ENCODE results near the gene RNF213.
"Not testable (repeated sequence)": the region's sequence is repeated elsewhere in the genome, so short reads cannot be mapped to it uniquely, and the experiment has no call there.

RNF213 gene

DNA sequence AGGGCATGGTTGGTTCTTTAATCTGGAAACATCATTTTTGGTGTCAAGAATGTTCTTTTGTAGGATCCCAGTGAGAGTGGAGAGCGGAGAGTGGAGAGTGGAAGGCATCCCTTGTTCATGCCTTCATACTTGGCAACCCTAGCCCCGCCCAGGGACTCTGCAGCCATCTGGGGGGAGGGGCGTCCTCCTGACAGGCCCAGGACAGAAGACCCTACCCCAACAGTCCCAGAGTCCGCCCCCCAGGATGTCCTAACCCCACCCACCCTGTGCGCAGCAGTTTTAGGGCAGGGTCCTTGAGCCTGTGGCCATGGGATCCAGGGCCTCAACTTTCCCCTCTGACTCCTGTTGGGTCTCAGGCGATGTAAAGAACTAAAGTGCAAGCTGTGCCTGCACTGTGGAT is 36.0 kb upstream of the RNF213 start:
- no peak for DNase-seq (ENCODE audit: low read depth)

DNA sequence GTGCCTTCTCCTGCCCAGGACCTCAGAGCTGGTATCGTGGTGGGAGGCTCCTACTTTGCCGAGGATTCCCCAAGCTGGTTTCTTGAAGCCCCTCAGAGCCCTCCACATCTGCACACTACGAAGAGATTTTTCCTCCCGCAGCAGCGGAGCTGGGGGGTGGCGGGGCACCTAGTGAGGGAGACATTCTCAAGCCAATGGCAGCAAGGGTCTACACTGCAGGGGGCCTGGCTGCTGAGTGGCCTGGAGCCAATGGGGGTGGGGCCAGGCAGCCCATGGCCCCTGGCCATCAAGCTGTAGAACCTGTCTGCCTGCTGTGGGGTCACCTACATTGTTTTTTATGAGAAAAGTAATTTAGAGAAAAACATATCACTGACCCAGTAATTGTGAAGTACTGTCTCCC is 35.4 kb upstream of the RNF213 start:
- DNase-seq (ENCODE audit: low read depth): no peak

DNA sequence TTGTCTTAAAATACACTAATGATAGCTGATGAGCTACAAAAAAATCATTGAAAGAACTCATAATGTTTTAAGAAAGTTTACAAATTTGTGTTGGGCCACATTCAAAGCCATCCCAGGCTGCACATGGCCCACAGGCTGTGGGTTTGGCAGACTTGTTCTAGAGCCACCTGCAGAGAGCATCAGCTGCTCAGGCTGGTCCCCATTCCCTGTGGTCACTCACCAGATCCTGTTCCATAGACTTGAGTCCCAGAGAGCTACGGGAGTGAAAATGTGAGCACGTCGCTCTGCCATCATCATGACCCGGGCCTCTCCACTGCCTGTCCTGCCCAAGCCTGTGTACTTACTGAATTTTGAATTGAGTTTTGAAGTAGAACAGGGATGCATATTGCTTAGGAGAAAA is 33.5 kb upstream of the RNF213 start:
- no peak for DNase-seq (ENCODE audit: low read depth)

DNA sequence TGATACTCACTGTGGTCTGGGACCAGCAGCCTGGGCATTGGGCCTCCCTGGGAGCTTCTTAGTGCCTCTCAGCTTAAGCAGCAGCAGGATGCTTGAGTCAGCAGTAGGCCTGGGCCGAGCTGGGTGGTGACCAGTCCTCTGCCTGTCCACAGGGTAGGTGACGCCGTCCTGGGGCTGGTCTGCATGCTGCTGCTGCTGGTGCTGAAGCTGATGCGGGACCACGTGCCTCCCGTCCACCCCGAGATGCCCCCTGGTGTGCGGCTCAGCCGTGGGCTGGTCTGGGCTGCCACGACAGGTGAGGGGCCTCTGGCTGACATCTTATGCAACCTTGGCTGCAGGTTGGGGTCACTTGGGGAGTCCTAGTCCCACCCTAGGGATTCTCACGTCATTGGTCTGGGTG is 33.0 kb upstream of the RNF213 start:
- DNase-seq (ENCODE audit: low read depth): no peak

DNA sequence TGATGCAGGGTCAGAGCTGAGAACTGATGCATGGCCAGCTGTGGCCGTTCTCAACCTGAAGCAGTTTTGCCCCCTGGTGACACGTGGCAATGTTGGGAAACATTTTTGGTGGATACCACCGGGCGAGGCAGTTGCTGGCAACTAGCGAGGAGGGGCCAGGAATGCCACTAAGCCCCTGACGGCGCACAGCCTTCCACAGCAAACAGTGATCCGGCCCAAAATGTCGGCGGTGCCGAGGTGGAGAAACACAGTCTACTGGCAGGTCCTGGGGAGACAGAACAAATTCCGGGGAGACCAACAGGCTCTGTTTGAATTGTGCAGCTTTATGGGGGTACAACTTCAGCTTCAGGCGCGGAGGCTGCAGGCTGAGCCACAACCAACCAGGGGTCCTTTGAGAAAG is 32.2 kb upstream of the RNF213 start:
- DNase-seq (ENCODE audit: low read depth): no peak

DNA sequence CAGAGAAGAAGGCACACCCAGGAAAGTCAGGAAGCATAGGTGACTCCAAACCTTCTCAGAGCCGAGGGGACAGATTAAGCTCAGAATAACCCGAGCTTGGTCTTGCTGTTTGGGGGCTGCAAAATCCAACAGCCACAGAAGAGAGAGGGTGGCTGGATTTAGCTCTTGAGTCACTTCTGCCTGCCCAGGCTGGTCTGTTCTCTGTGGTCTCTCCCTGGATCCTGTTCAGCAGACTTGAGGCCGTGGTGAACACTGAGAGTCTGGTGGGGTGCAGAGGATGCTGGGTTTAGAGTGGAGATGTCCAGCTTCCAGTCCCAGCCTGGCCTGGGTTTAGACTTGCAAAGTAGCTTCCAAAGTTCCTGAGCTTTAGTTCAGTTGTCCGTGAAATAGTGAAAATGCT is 31.6 kb upstream of the RNF213 start:
- no peak for DNase-seq (ENCODE audit: low read depth)

DNA sequence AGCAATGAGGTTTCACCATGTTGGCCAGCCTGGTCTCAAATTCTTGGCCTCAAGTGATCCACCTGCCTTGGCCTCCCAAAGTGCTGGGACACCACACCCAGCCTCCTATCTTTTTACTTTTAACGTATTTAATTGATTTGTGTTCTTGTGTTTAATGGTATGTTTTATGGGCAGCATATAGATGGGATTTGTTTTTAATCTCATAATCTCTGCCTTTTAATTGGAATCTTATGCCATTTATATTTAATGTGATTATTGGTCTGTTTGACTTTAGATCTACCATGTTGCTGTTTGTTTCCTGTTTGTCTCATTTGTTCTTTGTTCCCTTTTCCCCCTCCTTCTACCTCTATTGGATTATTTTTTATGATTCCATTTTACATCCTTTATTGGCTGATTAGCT is 28.2 kb upstream of the RNF213 start:
- no peak for DNase-seq (ENCODE audit: low read depth)

DNA sequence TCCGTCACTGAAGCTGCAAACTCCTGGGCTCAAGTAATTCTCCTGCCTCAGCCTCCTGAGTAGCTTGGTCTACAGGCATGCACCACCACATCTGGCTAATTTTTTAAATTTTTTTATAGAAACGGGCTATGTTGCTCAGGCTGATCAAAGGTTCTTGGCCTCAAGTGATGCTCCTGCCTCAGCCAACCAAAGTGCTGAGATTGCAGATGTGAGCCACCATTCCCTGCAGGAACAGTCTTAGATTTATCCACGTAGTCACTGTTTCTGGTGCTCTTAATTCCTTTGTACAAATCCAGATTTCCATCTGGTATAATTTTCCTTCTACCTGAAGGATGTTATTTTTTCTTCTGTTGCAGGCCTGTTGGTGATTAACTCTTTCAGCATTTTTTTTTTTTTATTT is 27.4 kb upstream of the RNF213 start:
- DNase-seq (ENCODE audit: low read depth): no peak

DNA sequence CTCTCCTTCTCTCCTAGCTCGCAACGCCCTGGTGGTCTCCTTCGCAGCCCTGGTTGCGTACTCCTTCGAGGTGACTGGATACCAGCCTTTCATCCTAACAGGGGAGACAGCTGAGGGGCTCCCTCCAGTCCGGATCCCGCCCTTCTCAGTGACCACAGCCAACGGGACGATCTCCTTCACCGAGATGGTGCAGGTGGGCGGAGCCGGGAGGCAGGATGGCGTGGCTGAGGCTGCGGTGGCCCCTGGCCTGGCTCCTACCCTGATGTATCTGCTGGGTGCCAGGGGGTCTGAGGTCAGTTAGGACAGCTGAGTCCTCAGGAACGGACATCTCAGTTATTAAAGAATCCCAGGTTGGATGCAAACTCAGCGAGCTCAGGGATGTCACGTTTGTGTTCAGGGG is 23.7 kb upstream of the RNF213 start:
- DNase-seq (ENCODE audit: low read depth): no peak

DNA sequence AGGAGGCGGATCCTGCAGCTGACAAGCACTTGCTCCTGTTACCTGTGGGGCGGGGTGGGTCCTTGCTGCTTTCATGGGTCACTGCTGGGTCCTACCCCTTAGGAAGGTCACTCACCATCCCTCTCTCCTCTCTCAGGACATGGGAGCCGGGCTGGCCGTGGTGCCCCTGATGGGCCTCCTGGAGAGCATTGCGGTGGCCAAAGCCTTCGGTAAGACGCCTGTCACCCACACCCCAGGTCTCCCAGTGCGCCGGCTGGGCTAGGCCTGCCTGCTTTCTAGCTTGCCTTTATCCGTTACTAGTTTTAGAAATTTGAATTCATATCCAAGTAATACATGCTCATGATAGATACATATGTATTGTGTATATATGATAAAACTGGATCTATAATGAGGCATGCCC is 23.3 kb upstream of the RNF213 start:
- DNase-seq (ENCODE audit: low read depth): no peak

DNA sequence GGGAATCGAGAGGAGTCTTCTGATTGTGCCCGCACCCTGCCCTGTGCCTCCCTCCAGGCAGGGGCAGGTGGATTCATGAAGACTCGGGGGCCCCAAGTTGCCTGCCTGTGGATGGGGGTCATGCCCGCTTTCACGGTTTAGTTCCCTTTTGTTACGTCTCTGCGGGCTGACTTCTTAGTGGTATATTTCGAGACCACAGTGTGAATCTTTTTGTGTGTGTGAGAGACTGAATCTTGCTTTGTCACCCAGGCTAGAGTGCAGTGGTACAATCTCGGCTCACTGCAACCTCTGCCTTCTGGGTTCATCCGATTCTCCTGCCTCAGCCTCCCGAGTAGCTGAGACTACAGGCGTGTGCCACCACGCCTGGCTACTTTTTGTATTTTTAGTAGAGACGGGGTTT is 18.1 kb upstream of the RNF213 start:
- no peak for DNase-seq (ENCODE audit: low read depth)

DNA sequence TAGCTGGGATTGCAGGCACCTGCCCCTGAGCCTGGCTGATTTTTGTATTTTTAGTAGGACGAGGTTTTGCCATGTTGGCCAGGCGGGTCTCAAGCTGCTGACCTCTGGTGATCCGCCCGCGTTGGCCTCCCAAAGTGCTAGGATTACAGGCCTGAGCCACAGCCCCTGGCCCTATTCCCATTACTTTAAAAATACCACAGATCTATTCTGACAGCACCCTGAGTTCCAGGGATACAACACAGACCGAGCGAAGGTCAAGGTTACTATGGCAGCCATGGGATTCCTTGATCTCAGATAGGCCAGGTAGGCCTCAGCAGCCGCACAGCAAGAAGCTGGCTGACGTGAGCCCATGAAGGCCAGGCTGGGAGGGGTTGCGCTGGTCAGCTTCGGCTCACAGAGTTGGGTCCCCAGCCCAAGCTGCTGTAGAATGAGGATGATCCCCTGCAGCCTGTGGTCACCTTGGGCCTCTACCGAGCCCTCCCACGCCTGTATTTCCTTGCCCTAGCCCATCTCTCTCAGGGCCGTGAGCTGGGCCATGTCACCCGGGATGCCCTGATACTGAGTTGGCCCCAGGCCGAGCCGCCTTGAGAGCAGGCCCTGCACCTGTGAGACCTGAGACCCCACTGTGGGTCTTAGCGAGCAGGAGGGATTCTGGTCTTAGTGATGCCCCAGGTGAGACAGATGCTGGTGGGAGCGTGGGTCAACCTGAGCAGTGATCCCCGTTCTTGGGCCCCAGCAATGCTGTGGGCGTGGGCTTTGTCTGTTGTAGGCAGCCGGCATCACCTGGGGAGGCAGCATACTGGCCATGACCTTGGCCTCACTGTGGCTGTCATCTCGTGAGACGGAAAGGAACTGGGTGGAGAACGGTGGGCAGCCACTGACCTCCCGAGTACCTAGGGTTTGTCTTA is 16.9 kb upstream of the RNF213 start:
- no peak for DNase-seq (ENCODE audit: low read depth)

DNA sequence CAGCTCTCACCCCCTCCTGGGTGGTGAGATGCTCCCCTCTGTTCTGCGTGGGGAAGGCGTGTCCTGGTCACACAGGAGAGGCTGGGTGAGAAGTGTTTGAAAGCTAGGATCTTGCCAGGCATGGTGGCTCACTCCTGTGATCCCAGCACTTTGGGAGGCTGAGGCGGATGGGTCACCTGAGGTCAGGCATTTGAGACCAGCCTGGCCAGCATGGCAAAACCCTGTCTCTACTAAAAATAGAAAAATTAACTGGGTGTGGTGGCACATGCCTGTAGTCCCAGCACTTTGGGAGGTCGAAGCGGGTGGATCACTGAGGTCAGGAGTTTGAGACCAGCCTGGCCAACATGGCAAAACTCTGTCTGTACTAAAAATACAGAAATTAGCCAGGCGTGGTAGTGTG is 16.2 kb upstream of the RNF213 start:
- DNase-seq (ENCODE audit: low read depth): not testable (repeated sequence)

DNA sequence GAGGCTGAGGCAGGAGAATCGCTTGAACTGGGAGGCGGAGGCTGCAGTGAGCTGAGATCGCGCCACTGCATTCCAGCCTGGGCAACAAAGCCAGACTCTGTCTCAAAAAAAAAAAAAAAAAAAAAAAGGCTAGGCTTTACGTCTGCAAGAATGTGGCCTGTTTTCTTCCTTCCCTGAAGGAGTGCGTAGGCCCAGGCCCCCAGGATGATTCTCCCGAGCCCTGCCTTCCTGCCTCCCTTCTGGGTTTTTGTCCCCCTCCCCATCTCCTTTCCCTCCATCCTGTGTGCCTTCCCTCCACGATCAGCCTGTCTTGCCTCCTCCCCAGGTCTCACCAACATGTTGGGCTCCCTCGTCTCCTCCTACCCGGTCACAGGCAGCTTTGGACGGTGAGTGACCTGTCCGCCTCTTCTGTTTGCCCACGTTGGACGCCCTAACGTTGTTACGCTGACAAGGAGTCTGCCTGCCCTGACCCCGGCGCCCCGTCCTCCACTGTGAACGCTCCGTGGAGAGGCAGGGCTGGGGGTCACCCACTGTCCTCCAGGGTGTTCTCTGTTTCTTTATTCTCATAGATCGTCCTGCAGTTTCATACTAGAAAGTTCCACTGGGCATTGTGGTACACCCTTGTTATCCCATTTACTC is 15.7 kb upstream of the RNF213 start:
- DNase-seq (ENCODE audit: low read depth): no peak

DNA sequence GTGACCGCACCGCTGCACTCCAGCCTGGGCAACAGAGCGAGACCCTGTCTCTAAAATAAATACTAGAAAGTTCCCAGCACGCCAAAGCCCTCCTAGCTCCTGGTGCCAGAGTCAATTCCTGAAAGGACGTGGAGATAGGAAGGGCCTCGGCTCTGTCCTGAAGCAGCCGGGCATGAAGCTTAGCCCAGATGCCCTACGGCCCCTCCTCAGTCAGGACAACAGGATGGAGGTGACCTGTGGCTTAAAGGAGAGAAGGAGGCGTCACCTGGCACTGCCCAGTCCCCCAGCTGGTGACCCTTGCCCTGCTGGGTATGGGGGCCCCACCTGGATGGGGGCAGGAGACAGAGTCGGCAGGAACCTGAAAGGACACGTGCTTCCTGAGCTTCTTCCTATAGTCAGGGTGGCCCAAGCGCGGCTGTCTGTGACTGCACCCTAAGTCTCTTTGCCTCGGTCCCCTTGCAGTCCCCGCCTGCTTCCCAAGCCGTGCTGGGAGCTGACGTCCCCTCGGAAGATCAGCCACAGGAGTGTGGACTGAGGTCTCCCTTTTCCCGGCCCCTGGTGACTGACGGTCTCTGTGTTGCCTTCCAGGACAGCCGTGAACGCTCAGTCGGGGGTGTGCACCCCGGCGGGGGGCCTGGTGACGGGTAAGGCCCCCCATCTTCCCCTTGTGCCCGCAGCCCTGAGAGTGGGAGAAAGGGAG is 14.9 kb upstream of the RNF213 start:
- DNase-seq (ENCODE audit: low read depth): no peak

DNA sequence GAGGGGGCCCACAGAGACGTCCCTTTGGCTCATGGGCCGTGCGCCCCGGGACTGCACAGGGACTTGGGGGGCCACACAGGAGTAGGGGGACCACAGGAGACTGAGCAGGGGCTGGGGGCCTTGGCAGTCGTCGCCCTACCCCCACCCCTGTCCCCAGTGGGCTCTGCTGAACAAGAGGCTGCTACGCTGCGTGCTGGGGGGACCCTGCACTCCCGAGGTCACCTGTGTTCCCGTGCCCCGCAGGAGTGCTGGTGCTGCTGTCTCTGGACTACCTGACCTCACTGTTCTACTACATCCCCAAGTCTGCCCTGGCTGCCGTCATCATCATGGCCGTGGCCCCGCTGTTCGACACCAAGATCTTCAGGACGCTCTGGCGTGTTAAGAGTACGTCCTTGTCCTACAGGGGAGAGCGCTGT is 14.4 kb upstream of the RNF213 start:
- DNase-seq (ENCODE audit: low read depth): no peak

DNA sequence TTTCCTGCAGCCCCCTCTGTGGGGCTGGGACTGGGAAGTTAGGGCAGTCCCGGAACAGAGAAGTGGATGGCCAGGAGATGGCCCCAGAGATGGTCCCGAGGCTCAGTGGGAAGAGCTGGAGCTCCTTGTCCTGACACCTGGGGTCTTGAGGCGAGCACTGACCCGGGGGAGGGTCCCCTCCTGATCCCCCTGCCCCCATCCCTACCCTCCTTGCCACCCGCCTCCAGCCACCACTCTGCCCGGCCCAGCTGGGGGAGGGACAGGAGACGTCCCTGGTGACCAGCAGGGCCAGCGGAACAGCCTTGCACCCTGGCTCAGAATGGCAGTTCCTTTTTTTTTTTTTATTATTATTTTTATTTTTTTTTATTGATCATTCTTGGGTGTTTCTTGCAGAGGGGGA is 13.9 kb upstream of the RNF213 start:
- no peak for DNase-seq (ENCODE audit: low read depth)

DNA sequence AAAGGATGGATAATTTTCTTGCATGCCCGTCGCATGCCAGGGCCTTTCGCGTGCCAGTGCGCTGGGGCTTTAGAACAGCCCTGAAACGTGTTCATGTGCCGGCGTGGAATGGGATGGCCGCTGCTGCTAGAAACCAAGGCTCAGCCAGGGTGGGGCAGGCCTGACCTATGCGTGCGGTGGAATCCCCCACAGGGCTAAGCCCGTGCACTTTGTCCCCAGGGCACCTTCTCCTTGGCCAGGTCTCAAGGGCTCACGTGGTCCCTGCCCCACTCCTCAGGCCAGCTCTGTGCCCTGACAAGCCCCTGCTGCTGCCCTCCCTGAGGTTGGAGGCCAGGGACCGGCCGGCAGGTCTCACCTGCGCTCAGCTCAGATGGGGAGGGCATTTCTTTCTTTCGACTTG is 13.1 kb upstream of the RNF213 start:
- DNase-seq (ENCODE audit: low read depth): no peak

DNA sequence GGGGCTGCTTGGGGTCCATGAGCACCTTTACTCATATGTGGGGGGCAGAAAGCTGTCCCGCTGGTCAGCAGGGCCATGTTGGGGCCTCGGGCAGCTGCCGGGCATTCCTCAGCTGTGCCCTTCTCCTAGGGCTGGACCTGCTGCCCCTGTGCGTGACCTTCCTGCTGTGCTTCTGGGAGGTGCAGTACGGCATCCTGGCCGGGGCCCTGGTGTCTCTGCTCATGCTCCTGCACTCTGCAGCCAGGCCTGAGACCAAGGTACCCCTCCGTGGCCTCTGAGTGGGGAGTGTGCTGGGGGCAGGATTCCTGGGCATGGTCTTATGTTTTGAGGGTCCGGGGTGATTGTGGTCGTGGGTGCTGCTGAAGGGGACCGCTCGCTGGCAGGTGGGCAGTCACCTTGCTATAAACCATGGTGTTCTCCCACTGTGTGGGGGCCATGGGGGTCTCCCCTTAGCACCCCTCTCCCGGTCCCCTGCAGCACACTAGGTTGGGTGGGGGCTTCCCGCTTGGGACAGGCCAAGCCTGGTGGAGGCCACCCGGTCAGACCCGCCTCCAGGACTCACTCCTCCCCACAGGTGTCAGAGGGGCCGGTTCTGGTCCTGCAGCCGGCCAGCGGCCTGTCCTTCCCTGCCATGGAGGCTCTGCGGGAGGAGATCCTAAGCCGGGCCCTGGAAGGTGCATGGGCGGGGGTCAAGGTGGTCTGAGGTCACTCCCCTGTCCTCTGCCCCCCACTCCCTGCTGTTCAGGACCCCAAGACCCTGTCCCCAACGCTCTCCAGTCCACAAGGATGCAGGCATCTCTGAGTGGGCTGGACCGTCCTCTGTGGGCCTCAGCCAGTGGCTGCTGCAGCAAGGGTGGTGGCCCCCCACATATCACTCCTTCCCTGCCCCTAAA is 12.4 kb upstream of the RNF213 start:
- no peak for DNase-seq (ENCODE audit: low read depth)

DNA sequence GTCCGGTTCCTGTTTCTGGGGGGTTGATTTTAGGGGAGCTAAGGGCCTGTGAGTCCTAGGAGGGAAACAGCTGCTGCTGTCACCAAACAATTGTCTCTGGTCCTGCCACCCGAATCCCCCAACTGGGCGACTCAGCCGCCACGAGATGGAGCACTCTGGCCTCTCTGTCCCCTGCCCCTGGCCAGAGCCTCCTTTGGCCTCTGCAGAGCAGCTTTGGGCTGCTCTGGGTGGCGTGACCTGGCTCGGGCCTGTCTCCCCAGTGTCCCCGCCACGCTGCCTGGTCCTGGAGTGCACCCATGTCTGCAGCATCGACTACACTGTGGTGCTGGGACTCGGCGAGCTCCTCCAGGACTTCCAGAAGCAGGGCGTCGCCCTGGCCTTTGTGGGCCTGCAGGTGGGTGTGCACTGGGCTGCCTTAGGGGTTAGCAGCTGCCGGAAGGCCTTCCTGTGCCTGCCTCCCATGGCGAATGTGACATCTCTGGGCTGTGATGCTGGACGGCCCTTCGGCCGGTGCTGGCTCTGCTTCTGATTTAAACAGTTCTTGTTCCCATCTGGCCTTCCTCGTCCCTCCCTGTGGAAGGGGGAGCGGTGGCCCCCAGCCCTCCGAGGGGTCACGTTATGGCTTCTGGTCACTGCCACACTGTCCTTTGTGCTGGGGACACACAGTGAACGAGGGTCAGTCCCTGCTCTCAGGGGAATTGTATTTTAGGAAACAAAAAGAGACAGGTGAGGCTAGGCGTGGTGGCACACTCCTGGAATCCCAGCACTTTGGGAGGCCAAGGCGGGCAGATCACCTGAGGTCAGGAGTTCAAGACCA is 11.6 kb upstream of the RNF213 start:
- no peak for DNase-seq (ENCODE audit: low read depth)

DNA sequence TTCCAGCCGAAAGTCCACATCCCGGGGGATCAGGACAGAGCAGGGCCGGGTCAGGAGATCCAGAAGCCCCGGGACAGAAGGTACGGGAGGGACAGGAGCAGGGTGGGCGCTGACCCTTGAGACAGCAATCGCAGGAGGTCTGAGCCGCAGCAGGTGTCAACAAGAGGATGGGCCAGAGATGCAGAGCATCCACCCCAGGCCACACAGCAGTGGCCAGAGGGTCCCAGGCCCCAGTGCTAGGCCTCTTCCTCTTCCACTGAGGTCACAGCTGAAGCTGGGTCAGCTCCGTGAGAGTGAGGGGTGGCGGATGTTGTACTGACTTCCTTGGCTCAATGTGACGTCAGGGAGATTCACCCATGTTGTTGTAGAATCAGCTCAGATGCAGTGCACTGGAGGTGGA is 8.7 kb upstream of the RNF213 start:
- no peak for DNase-seq (ENCODE audit: low read depth)

Data from HS-27A (cell line).